Activated CD4-positive, alpha-beta T cell treated with anti-CD3 and anti-CD28 coated beads for 4 hours (primary cell): Measurements from ENCODE around the gene KHSRP.

Experiments used
- DNase-seq, 2 donors: peaks; one replicate each; pipeline ENCODE4 v3.0.0-alpha.2; 2020

KHSRP gene, protein sequence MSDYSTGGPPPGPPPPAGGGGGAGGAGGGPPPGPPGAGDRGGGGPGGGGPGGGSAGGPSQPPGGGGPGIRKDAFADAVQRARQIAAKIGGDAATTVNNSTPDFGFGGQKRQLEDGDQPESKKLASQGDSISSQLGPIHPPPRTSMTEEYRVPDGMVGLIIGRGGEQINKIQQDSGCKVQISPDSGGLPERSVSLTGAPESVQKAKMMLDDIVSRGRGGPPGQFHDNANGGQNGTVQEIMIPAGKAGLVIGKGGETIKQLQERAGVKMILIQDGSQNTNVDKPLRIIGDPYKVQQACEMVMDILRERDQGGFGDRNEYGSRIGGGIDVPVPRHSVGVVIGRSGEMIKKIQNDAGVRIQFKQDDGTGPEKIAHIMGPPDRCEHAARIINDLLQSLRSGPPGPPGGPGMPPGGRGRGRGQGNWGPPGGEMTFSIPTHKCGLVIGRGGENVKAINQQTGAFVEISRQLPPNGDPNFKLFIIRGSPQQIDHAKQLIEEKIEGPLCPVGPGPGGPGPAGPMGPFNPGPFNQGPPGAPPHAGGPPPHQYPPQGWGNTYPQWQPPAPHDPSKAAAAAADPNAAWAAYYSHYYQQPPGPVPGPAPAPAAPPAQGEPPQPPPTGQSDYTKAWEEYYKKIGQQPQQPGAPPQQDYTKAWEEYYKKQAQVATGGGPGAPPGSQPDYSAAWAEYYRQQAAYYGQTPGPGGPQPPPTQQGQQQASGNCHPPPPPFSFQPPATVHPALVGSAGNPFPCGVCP

DNA sequence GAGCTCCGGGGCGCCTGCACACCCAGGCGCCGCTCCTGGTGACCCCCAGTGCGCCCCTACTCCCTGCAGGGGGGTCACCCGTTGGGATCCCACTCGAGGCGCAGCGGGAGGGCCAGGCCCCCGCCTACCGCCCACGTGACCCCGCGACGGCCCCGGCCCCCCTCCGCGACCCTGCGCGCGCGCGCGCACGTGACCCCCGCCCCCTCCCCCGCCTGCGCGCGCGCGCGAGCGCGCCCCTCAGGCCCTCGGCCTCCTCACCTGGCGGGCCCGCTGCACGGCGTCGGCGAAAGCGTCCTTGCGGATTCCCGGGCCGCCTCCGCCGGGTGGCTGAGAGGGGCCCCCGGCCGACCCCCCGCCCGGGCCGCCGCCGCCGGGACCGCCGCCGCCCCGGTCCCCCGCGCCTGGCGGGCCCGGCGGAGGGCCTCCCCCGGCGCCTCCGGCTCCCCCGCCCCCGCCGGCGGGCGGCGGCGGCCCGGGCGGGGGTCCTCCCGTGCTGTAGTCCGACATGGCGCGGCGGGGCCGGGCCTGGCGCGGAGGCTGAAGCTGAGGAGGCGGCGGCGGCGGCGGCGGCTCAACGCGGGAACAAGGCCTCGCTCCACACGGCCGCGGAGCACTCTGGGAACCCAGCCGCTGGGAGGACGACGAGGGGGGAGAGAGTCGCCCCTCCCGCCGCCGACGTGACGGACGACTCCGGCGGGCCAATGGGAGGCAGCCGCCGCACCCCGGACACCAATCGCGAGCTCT, at the start of gene KHSRP:
KHSRP (minus strand) TSS at position 617 of the 744 bp plus-strand sequence; CDS start at position 507, 110 bp downstream.
- peak; percentile 36 to 41 for DNase-seq

DNA sequence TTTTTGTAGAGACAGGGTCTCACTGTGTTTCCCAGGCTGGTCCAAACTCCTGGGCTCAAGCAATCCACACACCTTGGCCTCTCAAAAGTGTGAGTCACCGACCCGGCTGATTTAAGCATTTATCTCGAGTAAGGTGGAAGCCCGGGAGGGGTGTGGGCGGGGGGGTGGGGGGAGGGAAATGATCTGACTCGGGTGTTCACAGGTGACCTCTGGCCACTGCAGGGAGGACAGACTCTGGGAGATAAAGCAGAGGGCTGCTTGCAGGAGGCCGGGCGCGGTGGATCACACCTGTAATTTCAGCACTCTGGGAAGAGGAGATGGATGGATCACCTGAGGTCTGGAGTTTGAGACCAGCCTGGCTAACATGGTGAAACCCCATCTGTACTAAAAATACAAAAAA, 49.0 kb upstream of the KHSRP start:
- no peak for DNase-seq

DNA sequence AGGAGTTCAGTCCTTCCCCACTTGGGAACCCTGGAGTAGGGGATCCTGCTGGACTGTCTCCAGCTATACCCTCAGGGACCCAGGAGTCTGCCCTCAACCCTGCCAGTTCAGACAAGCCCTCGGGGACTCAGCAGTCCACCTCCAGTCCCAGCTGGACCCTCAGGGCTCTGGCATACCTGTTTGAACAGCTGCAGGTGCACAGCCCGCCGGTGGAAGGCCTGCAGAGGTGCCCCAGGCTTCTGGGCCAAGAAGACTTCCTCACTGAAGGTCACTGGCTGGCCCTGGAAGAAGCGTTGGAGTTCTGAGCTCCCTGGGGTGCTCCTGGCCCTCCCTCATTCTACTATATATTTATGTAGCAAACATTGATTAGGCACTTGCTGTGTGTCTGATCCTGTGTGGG, 48.1 kb upstream of the KHSRP start:
- DNase-seq, result no peak

DNA sequence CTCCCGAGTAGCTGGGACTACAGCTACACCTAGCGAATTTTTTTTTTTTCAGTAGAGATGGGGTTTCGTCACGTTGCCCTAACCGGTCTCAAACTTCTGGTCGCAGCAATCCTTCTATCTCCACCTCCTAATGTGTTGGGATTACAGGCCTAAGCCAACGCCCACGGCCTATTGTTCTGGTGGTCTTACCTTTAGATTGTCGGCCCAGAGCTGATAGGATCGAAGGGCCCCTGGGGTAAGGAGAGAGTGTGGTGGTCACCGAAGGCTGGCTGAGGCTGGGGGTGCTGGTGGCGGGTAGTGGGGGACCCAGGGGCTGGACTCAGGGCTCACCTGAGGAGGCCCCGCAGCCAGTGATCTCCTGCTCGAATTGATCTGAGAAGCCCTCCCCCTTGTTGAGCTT, 46.5 kb upstream of the KHSRP start:
- no peak for DNase-seq

DNA sequence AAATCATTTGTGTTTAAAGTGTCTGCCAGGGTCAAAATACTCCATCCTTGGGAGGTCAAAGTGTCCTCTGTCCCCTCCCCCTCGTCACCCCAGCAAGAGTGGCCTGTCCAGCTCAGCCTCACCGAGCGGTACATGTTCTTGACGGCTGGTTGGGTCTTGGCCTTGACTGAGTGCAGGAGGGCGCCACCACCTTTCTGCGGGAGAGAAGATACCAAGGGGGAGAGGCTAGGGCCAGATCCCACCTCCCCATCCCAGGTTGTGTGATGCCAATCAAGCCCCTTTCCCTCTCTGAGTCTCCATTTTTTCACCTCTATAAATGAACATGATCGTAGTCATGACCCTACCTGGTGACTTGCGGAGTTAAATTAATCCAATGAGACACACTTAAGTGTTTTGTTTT, 45.6 kb upstream of the KHSRP start:
- no peak for DNase-seq

DNA sequence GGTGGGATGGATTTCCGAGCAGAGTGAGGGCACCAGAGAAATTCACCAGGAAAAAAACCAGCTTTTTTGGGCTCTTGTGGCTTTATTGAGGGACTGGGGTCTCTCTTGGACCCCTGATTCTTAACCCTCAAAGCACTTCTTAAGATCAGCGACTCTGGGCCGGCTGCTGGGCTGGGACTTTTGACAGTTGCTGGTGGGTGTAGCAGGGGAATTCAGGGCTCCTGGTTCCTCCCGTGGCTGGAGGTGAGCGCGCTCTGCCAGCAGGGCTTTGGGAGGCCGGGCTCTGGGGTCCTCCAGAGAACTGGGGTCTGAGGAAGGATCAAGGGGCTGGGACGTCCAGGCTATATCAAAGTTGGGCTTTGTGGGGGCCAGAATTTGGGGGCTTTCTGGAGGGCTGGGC, 42.8 kb upstream of the KHSRP start:
- DNase-seq, result no peak

DNA sequence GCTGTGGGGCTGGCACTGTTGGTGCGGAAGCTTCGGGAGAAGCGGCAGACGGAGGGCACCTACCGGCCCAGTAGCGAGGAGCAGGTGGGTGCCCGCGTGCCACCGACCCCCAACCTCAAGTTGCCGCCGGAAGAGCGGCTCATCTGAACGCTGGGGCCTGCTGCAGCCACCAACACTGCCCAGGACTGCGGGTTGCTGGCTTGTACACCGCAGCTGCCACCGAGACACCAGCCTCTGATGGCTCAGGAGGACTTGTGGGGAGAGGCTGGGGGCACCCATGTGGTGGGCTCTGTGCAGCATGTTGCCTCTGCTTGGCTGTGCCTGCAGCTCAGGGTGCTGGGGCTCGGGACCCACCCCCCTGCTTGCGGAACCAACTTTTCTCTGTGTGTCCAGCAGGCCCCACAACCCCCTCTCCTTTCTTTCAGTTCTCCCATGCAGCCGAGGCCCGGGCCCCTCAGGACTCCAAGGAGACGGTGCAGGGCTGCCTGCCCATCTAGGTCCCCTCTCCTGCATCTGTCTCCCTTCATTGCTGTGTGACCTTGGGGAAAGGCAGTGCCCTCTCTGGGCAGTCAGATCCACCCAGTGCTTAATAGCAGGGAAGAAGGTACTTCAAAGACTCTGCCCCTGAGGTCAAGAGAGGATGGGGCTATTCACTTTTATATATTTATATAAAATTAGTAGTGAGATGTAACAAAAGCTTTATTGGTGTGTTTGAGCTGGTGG, 42.1 kb upstream of the KHSRP start:
- no peak for DNase-seq

DNA sequence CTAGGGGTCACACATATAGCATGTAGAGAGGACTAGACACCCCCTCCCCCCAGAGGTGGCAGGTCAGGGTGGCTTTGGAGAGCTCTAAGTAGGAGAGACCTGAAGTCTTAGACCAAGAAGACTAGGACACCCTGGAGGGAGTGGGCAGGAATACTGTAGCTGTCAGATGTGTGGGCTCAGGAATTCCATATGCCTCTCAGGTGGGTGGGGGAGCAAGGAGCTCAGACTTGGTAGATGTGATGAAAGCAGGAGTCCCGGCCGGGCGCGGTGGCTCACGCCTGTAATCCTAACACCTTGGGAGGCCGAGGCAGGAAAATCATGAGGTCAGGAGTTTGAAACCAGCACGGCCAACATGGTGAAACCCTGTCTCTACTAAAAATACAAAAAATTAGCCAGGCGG, 41.1 kb upstream of the KHSRP start:
- DNase-seq, result no peak

DNA sequence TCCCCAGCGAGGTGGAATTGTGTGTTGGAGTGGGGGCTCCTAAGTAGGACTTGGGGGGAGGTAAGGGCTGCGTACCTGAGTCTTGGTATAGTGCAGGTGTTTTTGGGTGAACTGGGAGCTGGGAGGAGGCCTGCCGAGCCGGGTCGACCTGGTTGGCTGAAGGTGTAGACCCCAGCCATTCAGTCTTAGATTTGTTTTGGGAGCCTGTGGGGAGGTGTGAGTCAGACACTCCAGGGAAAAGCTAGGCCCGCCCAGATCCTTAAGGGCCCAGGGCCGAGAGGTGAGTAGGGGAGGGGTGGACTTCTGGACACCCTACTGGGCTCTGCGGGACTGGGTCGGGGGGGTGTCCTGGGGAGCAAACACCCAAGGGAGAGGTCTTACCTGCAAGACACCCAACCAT, 40.4 kb upstream of the KHSRP start:
- no peak for DNase-seq

DNA sequence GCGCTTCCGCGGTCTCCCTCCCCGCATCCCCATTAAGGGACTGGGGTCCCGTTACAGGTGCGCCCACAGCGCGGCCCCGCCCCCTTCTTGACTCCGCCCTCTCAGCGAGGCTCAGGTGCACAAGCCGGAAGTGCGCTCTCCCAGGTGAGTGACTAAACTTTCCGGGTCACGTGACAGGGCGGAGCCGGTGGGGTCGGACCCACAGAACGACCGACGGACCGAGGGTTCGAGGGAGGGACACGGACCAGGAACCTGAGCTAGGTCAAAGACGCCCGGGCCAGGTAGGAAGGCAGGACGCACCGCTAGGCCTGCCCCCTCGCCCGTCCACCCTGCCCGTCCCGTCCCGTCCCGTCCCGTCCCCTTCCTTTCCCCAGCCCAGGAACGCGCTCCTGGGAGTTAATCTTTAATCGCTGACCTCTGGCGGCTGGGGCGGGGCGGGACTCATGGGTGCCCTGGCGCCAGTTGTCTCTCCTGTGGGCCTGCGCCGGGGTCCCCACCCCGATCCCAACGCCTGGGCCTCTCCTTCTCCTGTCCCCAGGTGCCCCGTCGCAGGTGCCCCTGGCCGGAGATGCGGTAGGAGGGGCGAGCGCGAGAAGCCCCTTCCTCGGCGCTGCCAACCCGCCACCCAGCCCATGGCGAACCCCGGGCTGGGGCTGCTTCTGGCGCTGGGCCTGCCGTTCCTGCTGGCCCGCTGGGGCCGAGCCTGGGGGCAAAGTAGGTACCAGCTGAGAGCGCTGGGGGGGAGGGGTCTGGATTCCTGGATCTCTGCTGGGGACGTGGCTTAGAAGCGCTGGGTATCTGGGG, 39.7 kb upstream of the KHSRP start, which contains the start of gene CRB3:
CRB3 (plus strand) TSS at position 202 of the 804 bp plus-strand sequence; CDS start at position 633, 431 bp downstream.
- peak; percentile 51 to 58 for DNase-seq

DNA sequence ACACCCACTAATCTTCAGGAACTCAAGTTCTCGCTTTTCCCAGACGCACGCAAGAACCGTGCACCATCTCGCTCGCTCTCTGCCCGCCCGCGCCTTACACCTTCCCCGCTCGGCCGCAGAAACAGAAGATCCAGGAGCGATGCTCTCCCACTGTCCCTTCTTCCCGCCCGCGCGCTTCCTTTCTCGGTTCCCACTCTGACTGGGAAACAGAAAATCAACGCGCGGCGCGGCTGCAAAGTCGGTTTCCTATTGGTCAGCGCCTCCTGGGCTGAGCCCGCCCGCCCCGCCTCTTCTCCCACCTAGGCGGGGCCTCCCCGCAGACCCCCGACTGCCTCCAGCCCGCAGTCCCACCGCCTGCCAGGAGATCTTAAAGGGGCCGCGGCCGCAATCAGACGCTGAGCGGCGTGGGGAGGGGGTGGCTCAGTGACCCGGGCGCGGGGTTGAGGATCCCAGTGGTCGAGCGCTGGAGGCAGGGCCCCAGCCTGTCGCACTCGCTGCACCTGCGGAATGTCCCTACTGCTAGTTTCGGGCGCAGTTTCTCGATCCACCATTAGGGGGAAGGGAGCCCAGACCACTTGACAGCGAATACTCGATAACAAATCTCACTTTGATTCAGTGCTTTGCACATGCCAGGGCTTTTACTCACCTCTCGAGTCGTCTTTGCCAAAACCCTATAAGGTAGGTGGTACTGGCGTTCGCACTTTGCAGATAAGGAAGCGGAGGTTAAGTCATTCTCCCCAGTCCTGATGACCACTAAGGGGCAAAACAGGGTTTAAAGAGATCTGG, 35.7 kb upstream of the KHSRP start:
- DNase-seq, result peak; percentile 97 to 98

DNA sequence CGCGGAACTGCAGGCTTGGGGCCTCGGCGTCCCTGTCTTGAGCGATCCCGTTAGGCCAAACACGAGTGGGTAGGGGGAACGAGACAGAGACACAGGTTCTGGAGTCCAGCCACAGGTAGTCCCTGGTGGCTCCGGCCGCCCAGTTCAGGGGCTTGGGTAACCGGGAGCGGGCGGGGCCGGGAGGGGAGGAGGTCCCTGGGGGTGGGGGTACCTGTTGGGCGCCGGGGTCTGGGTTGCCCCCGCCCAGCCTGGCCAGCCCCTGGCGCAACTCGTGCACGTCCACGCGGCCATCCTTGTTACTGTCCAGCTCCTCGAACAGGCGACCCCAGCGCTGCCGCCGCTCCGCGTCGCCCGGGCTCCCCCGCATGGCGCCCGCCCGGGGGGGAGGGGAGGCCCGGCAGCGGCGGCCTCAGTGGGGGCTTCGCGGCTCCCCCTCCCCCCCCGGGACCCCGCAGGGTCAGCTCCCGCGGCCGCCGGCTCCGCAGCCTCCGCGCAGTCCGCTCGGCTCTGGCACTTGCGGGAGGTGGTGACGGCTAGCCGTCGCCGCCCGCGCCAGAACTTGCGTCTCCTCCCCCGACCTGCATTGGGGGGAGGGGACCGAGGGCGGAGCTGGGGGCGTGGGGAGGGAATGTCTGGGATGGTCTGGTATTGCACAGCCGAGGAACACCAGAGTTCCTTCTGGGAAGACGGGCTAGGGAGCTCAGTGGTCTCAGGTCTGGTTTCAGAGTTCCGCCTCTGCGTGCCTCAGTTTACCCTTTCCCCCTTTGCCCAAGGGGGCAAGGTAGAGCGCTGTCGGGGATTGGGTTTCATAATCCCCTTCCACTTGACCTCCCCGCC, 34.9 kb upstream of the KHSRP start, which contains the start of gene SLC25A23:
SLC25A23 (minus strand) TSS at position 531 of the 837 bp plus-strand sequence; CDS start at position 367, 164 bp downstream.
- peak; percentile 54 to 60 for DNase-seq

DNA sequence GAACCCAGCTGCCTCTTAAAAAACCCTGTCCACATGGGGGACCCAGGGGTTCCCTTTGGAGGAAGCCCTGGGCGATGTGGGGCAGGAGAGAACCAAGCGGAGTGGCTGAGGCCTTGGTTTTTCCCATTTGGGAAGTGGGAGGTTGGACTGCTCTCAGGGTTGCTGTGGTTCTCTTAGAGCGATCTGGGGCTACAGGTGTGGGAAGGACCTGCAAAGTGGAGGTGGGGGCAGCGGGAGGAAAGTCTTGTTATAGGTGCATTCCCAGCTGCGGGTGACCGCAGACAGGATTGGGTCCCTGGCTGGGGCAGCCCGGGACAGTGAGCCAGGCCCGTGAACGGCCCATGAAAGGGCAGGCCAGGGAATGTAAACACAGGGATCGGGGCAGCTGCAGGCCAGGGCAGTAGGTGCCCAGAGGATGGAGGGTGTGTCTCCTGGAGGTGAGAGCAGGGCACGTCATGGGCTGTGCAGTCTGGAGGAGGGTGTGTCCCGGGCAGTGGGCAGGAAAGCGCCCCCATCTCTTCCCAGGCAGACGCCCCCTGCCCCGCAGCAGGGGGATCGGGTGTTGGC, 34.2 kb upstream of the KHSRP start:
- no peak for DNase-seq

DNA sequence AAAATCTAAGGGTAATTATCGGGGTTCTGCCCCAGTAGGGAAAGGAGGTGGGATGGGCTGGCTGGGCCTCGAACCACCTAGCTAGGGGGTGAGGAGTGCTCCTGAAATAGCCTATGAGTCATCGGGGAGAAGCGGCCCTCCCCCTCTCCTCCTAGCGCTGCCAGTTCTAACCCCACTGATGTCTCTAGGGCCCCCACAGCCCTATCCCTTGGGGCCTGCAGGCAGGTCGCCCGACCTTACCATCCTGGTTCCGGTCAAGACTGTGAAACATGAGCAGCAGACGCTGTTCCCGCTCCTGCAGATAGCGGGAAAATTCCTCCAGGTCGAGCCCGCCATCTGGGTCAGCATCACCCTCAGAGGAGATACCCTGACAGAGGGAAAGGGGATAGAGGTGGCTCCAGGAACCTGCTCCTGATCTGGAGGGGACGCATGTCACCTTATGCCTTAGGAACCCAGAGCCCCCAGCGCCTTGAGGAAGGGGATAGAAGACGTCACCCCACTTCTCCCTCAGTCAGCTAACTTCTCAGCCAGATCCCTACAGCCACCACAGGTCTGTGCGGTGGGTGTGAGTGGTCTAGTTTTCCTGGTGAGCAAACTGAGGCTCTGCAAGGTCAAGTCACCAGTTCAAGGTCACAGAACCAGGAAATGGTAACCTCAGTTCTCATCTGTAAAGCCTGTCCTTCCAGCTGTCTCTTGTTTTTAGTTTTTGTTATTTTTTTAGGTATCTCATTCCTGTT, 33.5 kb upstream of the KHSRP start:
- DNase-seq, result no peak

DNA sequence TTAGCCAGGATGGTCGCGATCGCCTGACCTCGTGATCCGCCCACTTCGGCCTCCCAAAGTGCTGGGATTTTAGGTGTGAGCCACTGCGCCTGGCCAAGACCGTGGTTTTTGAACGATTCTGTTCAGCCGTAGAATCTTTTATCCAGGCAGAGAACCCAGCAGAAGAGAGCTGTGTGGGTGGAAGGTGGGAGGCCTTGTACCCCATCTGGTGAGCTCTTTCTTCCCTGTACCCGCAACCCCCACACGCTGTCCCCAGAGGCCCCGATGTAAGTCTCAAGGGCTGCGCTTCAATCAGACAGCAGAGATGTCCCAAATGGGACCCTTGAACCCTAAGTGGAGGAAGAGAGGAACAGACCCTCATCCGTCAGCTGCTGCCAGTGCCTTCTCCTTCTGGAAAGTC, 31.3 kb upstream of the KHSRP start:
- DNase-seq, result no peak

DNA sequence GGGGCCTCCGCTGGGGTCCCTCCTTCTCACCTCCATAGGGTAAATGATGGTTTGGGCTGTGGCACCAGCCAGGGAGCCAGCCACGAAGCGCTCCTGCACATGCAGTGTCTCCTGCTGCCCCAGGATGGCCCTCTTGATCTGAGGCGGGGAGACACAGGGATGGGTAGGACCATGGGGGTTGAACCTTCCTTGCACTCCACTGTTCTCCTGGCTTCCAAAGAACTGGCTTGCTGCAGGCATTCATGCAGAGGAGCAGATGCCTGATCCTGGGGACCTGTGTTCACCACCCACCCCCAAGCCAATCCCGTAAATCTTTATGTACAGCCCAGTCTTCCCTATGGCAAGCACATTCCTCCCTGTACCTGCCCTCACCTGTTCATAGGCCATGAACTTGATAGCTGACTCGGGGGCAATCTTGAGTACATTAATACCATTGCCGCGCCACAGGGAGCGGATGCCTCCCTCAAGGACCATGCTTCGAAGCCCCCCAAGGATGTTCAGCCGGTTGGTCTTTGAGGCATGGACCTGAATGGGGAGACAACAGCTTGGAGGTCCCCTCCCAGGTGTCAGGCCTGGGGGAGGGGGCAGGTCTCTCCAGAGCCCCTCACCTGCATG, 29.4 kb upstream of the KHSRP start:
- DNase-seq, result no peak

DNA sequence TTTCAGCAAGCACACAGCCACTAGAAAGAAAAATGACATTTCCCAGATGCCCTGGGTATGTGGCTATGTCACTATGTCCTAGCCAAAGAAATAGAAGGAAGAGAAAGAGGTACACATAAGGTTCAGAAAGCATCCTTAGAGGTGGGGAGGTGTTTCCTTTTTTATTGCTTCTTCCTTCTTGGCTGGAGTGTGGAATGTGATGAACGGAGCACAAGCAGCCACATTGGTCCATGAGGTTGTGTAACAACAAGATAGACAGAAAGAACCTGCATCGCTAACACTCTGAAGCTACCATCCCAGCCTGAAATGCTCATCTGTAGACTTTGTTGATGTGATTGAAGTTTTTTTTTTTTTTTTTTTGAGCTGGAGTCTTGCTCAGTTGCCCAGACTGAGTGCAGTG, 28.3 kb upstream of the KHSRP start:
- DNase-seq, result no peak

DNA sequence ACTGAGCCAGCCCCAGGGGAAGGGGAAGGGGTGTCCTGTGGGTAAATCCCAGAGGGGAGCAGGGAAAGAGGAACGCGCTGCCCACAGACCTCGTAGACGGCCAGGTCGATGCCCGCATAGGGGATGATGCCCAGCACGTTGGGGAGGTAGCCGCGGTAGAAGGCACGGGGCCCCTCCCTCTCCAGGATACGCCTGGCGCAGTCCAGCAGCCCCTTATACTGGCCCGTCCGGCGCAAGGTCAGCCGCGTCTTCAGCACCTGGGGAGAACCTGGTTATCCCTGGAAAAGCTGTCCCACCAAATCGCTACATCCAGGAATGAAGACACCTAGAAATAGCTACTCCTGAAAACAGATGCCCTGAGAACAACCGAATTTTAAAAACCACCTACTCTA, 27.6 kb upstream of the KHSRP start:
- no peak for DNase-seq
